HepG2 (cell line): Measurements from ENCODE around the gene LPCAT4. TPM values are rescaled to one million over a fixed set of nuclear protein-coding genes. Genes with fewer than 3 reads are reported as not detected.

Source experiments
- MAFF ChIP-seq: IDR thresholded peaks from 2 replicates; pipeline ENCODE4 v1.6.1; 2011; ENCODE audit warnings: low read depth, low read length, improper control_type of control experiment
- MED8 ChIP-seq: sonication (generic); formaldehyde crosslinking; IDR thresholded peaks from 2 replicates; pipeline ENCODE4 v1.8.1; 2023; ENCODE audit warnings: mild to moderate bottlenecking, missing genetic modification reagents; ENCODE audit not compliant: insufficient replicate concordance
- NBN ChIP-seq: fragments of 450-650 bp; conservative IDR thresholded peaks from 2 replicates; pipeline ENCODE4 v1.6.1; 2017
- NFE2 ChIP-seq: sonication (generic); formaldehyde crosslinking; IDR thresholded peaks from 2 replicates; pipeline ENCODE4 v1.4.0; 2020; ENCODE audit warnings: missing genetic modification reagents
- SP2 ChIP-seq: sonication (generic); formaldehyde crosslinking; IDR thresholded peaks from 2 replicates; pipeline ENCODE4 v1.5.1; 2020; ENCODE audit warnings: mild to moderate bottlenecking, missing genetic modification reagents
- ZNF589 ChIP-seq: sonication (generic); formaldehyde crosslinking; conservative IDR thresholded peaks from 2 replicates; pipeline ENCODE4 v1.8.0; 2022; ENCODE audit warnings: mild to moderate bottlenecking, moderate library complexity, missing genetic modification reagents
- polyA plus RNA-seq, 8 experiments: library from polyadenylated mRNA; depleted of rRNA in 3 of 8; stranded (reverse) in 7 of 8; unstranded in 1 of 8; fragments of >200 nt; fragmentation: Illumina TruSeq in 4 of 8; extraction: Trizol in 4 of 8; gene quantifications; 2 replicates each; pipeline versions ENCODE4 v1.2.1 to v1.2.3, GENCODE V29; 2011 to 2016; ENCODE audit warnings: low read depth in 4 of 8, missing spikeins in 1 of 8, mixed read lengths in 1 of 8; ENCODE audit not compliant: insufficient read depth in 1 of 8
- total RNA-seq, 5 experiments: library from RNA; depleted of rRNA; stranded (reverse); fragments of >200 nt; fragmentation: Illumina TruSeq; extraction: Trizol; gene quantifications; 2 replicates each; pipeline ENCODE4 v1.2.3, GENCODE V29; 2016; ENCODE audit warnings: low read depth in 1 of 5
- TF ChIP-seq, protein P1 (sequence below), 2 experiments: fragments of 450-650 bp in 1 of 2; sonication (generic) in 1 of 2; formaldehyde crosslinking in 1 of 2; IDR thresholded peaks; 2 replicates each; pipeline versions ENCODE4 v1.6.1 to v1.8.0; 2016 to 2022; ENCODE audit warnings: antibody characterized with exemption in 1 of 2, mild to moderate bottlenecking in 1 of 2, missing genetic modification reagents in 1 of 2
- TF ChIP-seq, protein P2 (sequence below): sonication (generic); formaldehyde crosslinking; IDR thresholded peaks from 2 replicates; pipeline ENCODE4 v1.8.0; 2022; ENCODE audit warnings: missing genetic modification reagents, mild to moderate bottlenecking, moderate library complexity, borderline replicate concordance
- TF ChIP-seq, protein P3 (sequence below): sonication (generic); formaldehyde crosslinking; conservative IDR thresholded peaks from 2 replicates; pipeline ENCODE4 v1.8.0; 2022; ENCODE audit warnings: mild to moderate bottlenecking, moderate library complexity, missing genetic modification reagents
- TF ChIP-seq, protein P4 (sequence below): fragments of 450-650 bp; IDR thresholded peaks from 2 replicates; pipeline ENCODE4 v1.6.1; 2017
- TF ChIP-seq, protein P5 (sequence below): sonication (generic); formaldehyde crosslinking; IDR thresholded peaks from 2 replicates; pipeline ENCODE4 v1.9.0; 2021; ENCODE audit warnings: missing genetic modification reagents, borderline replicate concordance

Gene LPCAT4
- total and polyA plus RNA-seq, 2 of the 13 experiments (the other 11 are each of a cell fraction or from before 2014, with no cell fraction given), result 8.1 to 57.1 TPM

DNA sequence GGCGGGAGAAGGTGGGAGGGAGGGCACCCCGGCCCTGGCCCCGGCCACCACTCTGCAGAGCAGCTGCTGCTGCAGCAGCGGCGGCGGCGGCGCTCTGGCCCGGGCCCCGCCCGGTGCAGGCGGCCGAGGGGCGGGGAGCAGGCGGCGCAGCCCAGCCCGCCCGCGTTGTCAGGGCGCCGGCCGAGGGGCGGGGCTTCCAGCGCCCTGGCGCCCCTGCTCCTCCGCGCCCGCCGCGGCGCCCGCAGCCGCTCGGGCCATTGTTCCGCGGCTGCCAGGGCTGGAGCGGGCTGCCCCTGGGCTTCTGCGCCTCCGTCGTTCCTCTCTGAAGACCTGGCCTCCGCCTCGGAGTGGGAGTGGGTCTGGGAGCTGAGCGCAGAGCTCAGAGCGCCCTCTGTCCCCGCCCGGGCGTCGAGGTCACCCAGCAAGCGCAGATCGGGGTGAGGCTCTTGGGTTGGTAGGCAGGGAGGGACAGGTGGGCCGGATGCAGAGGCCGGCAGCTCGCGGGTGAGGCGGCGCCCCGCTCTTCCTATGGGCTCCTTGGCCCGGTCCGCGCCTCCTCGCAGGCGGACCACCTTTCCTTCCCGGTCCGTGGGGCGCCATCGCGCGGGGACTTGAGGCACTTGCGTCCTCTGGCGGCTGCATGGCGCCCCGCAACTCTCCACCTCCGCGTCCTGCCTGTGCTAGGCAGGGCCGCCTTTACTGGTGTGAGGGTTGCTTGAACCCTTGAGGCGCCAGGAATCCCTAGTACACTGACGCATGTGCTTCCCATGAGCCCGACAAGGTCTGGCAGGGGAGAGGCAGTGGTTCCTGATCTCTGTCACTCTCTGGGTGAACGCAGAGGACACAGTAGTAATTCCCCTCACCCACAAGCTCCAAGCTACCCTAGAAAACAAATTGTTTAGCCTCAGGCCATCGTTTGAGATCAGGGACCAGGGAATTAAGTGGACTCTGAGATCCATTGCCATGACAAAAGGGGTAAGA, at the start of gene LPCAT4 (continued):
- TF ChIP-seq, protein P1, sequence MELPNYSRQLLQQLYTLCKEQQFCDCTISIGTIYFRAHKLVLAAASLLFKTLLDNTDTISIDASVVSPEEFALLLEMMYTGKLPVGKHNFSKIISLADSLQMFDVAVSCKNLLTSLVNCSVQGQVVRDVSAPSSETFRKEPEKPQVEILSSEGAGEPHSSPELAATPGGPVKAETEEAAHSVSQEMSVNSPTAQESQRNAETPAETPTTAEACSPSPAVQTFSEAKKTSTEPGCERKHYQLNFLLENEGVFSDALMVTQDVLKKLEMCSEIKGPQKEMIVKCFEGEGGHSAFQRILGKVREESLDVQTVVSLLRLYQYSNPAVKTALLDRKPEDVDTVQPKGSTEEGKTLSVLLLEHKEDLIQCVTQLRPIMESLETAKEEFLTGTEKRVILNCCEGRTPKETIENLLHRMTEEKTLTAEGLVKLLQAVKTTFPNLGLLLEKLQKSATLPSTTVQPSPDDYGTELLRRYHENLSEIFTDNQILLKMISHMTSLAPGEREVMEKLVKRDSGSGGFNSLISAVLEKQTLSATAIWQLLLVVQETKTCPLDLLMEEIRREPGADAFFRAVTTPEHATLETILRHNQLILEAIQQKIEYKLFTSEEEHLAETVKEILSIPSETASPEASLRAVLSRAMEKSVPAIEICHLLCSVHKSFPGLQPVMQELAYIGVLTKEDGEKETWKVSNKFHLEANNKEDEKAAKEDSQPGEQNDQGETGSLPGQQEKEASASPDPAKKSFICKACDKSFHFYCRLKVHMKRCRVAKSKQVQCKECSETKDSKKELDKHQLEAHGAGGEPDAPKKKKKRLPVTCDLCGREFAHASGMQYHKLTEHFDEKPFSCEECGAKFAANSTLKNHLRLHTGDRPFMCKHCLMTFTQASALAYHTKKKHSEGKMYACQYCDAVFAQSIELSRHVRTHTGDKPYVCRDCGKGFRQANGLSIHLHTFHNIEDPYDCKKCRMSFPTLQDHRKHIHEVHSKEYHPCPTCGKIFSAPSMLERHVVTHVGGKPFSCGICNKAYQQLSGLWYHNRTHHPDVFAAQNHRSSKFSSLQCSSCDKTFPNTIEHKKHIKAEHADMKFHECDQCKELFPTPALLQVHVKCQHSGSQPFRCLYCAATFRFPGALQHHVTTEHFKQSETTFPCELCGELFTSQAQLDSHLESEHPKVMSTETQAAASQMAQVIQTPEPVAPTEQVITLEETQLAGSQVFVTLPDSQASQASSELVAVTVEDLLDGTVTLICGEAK (IDR thresholded peaks at IDR 0.05), result no peak
- TF ChIP-seq, protein P1 (CRISPR knock-in tag; IDR thresholded peaks at IDR 0.05), result peak; percentile 39; the same call in 1 of the 2 replicates
- TF ChIP-seq, protein P2, sequence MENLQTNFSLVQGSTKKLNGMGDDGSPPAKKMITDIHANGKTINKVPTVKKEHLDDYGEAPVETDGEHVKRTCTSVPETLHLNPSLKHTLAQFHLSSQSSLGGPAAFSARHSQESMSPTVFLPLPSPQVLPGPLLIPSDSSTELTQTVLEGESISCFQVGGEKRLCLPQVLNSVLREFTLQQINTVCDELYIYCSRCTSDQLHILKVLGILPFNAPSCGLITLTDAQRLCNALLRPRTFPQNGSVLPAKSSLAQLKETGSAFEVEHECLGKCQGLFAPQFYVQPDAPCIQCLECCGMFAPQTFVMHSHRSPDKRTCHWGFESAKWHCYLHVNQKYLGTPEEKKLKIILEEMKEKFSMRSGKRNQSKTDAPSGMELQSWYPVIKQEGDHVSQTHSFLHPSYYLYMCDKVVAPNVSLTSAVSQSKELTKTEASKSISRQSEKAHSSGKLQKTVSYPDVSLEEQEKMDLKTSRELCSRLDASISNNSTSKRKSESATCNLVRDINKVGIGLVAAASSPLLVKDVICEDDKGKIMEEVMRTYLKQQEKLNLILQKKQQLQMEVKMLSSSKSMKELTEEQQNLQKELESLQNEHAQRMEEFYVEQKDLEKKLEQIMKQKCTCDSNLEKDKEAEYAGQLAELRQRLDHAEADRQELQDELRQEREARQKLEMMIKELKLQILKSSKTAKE (CRISPR knock-in tag), result peak; percentile 72; the same call in 1 of the 2 replicates
- TF ChIP-seq, protein P3, sequence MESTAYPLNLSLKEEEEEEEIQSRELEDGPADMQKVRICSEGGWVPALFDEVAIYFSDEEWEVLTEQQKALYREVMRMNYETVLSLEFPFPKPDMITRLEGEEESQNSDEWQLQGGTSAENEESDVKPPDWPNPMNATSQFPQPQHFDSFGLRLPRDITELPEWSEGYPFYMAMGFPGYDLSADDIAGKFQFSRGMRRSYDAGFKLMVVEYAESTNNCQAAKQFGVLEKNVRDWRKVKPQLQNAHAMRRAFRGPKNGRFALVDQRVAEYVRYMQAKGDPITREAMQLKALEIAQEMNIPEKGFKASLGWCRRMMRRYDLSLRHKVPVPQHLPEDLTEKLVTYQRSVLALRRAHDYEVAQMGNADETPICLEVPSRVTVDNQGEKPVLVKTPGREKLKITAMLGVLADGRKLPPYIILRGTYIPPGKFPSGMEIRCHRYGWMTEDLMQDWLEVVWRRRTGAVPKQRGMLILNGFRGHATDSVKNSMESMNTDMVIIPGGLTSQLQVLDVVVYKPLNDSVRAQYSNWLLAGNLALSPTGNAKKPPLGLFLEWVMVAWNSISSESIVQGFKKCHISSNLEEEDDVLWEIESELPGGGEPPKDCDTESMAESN, result peak; percentile 83
- TF ChIP-seq, protein P4, sequence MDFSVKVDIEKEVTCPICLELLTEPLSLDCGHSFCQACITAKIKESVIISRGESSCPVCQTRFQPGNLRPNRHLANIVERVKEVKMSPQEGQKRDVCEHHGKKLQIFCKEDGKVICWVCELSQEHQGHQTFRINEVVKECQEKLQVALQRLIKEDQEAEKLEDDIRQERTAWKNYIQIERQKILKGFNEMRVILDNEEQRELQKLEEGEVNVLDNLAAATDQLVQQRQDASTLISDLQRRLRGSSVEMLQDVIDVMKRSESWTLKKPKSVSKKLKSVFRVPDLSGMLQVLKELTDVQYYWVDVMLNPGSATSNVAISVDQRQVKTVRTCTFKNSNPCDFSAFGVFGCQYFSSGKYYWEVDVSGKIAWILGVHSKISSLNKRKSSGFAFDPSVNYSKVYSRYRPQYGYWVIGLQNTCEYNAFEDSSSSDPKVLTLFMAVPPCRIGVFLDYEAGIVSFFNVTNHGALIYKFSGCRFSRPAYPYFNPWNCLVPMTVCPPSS, result no peak
- TF ChIP-seq MAFF, result no peak
- TF ChIP-seq ZNF589 (CRISPR knock-in tag), result peak; percentile 86; the same call in 1 of the 2 replicates
- TF ChIP-seq, protein P5, sequence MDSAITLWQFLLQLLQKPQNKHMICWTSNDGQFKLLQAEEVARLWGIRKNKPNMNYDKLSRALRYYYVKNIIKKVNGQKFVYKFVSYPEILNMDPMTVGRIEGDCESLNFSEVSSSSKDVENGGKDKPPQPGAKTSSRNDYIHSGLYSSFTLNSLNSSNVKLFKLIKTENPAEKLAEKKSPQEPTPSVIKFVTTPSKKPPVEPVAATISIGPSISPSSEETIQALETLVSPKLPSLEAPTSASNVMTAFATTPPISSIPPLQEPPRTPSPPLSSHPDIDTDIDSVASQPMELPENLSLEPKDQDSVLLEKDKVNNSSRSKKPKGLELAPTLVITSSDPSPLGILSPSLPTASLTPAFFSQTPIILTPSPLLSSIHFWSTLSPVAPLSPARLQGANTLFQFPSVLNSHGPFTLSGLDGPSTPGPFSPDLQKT (CRISPR knock-in tag), result no peak
- TF ChIP-seq NFE2, result no peak
- peak; percentile 69 for TF ChIP-seq MED8 (CRISPR knock-in tag)
- no peak for TF ChIP-seq NBN
- no peak for TF ChIP-seq SP2
